Stimulated activated CD4-positive, alpha-beta T cell treated with anti-CD3 and anti-CD28 coated beads, Interleukin-1b, Interleukin-23, amount 100 ng/mL, for 1 hour (primary cell): ENCODE data around the gene ATP7B.

ENCODE experiments used
- DNase-seq, 2 donors: peaks; one replicate each; pipeline ENCODE4 v3.0.0-alpha.2; 2020; ENCODE audit warnings: low read depth in 2 of 2

ATP7B gene

DNA sequence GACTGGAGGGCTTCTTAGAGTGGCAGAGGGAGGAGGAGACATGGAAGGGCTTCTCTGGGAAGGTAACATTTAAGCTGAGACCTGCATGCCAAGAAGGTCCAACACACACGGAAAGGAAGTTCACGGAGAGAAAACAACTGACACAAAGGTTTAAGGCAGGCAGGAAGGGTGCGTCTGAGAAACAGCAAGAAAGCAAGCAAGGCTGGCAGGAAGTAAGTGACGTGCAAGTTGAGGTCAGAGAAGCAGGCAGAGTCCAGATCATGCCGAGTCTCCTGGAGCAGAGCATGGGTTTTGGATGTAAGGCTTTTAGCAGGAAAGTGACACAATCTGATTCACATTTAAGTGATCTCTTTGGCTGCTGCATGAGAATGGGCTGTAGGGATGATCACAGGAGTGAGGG, 60.5 kb downstream of the ATP7B start:
- DNase-seq: no peak

DNA sequence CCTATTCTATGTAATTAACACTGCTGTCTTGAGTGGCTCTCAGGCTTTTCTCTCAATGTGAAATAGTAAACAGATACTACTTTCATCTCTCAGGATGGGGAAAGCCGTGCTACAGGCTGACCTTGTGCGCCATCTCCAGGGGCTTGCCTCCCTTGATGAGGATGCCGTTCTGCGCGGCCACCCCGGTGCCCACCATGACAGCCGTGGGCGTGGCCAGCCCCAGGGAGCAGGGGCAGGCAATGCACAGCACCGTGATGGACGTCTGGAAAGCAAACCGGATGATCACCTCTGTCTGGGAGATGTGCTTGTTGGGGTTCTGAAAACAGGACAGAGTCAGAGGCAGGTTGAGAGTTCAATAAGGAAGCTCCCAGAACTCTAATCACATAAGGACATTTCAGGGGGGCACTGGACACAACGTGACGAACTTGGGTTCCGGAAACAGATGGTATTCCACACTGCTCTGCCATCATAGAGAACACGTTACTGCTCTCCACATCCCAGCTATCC, 65.0 kb downstream of the ATP7B start:
- no peak for DNase-seq

DNA sequence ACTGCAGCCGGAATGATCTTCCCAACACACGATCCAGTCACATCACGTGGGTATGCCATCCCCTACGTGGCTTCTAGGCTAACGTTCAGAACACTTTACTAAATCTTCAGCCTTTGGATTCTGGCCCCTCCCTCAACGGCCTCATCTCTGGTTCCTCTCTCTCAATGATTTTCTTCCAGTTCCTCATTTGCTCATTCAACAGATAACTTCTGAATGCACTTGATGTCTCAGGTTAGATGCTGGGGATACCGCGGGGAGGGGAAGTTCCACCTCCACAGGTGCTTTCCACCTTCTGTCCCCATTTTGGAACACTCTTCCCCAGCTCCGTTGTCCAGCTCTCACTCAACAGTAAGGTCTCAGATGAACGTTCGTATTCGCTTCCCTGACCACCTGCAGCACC, 66.1 kb downstream of the ATP7B start:
- no peak for DNase-seq

DNA sequence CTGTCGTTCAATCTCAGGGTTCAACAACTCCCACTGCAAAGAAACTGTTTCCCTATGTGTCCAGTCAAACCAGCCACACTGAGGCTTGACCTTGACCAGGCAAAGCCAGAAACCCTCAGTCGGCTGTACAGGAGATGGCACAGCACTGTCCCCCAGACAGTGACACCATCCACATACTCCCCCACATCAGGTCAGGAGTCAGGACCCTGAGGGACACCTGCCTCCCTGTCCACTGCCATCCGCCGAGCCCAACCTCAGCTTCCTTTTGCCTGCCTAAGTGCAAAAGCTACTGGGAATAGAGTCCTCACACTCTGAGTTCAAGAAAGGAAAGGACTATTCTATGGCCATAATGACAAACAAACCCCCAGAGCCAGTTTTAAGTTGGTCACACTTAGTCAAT, 66.8 kb downstream of the ATP7B start:
- DNase-seq: no peak

DNA sequence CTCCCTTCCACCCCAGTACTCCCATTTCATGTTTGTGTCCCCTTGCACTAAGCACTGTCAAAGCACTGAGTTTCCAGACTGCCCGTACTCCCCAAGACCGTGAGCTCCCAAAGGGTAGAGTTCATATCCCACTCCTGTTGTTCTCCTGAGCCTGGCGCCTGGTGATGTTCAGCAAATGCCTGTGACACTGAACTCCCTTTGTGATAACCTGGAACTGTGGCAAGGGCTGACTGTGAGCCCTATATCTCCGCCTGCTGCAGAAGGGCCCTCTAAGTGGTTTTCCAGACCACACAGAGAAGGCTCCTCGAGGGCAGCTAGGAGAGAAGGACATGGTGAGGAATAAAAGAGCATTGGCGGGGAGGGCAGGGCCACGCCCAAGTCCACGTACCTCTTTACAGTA, 67.5 kb downstream of the ATP7B start:
- DNase-seq: no peak

DNA sequence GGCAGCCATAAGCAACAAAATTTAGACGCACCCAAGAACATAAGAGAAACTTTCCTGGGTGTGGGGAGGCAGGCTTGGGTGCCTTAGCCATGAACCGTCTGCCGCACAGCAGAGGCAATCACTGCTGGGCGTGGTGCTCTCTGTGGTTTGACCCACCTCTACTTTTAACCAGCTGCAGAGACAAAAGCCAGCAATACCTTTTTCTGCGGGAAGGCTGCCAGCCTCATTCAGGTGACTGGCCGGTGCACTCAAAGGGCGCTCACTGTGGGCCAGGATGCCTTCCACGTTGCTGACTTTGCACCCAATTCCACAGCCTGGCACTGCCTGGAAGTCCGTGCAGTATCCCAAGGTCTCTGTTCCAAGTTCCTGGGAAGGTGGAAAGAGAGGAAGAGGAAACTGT, 69.1 kb downstream of the ATP7B start:
- no peak for DNase-seq

DNA sequence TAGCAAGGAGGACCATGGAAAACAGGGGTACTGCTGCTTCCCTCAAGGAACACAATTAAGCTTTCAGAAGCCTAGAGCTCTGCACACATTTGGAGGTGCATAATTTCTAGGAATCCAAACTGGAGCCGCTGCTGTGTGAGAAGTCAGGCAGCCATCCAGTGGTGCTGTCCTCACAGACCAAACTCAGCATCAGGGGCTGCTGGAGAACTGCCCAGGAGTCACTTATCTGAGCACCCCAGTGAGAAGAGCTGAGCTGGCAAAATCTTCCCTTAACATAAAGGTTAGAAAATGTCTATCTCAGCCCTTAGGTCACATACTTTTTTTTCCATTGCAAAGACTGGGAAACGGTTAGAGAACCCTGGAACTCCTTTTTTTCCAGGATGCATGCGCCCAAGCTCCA, 72.8 kb downstream of the ATP7B start:
- no peak for DNase-seq

DNA sequence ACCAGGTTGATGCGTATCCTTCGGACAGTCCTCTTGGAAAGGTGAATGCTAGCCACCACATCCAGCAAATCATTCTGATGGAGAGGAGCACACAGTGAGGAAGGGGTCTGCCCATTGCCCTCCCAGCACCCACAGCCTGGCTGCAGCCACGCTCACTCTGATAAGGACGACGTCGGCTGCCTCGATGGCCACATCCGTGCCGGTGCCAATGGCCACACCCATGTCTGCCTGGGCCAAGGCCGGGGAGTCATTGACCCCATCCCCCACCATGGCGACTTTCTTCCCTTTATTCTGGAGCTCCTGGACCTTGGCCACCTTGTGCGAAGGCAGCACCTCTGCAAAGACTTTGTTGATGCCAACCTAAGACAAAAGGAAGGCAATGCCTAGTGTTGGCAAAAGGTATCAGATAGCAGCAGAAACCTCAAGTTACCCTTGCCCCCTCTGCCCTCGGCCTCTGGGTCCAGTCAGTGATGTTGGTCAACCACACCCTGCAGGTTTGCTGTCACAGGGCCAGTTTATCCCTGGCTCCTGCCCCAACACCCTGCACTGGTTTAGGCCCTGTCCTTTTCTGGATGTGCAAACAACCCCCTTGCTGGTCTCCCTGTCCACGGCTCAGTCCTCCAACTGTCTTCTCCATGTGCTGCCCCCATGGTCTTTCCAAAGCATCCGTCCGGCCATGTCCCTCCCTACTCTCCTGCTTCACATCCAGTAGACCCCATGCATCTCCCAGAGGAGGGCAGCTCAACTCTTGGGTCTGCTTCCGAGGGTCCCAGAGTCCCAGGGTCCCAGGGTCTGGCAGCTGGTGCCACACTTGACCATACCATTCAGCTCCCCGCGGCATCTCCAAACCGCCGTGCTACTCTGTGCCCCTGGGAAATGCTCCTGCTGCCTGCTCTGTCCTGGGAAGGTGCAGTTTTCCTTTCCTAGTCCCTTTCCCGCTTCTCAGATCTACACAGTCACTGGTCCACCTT, 73.6 kb downstream of the ATP7B start:
- no peak for DNase-seq

DNA sequence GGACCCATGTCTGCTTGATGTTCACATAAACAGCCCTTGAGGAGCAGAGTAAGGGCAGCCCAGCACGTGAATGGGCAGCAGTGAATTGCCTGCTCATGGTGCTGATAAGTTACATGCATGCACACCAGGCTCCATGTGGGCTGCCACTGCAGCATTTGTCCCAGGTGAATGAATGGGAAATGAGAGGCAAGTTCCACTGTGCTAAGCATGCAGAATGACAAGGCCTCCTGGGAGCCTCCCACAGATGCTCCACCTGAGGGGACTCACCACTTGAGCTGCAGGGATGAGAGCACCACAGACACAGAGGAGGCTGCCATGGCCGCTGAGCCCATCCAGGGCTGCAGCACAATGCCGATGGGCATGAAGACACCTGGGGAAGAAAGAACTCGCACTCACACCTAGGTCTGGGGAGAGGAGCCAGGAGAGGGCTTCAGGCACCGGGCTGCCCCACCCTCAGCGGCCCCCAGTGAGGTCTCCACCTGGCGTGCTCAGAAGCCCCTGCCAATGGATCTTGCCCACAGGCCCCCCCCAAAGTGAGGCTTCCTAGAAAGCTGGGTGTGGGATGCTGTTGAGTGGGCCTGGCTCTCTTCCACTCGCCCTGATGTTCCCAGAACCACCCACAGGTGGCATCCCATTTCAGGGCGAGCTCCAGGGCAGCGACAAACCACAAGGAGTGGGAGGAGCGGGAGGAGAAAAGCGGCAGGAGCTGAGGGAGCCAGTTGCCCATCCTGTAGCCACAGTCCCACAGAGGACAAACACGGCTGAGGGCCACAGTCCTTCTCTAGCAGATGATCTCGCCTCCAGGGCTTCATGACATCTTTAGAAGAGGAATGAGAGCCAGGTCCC, 75.7 kb downstream of the ATP7B start:
- DNase-seq: no peak

DNA sequence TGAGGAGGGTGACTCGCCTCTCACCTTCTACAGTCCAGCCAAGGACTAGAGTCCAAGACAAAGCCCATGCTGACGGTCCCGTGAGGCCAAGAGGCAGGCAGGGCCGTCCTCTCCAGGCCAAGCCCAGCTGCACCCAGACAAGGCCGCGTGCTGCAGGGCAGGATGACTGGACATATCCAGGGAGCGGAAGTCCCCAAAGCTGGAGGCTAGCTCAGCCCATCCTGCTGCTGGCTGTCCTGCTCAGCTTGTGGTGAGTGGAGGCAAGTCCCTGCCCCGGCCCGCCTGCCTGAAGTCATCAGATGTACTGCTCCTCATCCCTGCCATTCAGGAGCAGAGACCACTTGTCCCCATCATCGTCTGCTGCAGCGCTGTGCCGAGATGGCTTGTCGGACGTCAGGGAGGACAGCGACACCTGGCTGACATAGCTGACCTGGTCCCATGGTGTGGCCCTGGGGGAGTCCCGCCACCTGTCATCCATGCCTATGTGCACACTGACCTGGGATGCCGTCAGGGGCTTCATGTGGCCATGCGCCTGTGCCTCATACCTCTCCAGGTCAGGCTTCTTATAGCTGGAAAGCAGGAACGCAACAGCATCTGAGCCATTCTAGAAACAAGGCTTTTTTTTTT, 76.7 kb downstream of the ATP7B start:
- DNase-seq: no peak

DNA sequence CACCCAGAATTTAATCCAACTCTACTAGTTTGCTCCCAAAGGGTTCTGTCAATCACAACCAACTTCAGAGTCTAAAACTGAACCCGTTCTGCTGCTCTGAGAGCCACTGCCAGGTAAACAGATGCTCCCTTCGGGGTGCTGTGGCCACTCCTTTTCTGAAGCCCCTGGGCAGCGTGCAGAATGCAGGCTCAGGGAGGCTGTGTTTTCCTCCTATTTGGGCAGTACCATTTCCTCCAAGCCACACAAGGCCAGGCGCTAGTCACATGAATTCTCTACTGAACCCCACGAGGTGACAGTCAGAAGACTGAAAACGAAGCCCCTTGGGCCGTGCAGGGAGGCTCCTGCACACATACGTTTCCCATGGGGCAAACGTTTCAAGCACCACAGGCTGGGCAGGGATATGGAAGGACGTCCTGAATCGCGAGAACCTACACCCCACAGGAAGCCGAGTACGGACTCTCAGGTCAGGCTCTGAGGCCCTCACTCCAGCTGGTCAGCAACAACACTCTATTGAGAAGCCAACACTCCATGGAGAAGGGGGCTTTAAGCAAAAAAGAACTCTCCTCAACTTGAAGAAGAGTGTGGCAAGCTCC, 77.7 kb downstream of the ATP7B start:
- DNase-seq: no peak

DNA sequence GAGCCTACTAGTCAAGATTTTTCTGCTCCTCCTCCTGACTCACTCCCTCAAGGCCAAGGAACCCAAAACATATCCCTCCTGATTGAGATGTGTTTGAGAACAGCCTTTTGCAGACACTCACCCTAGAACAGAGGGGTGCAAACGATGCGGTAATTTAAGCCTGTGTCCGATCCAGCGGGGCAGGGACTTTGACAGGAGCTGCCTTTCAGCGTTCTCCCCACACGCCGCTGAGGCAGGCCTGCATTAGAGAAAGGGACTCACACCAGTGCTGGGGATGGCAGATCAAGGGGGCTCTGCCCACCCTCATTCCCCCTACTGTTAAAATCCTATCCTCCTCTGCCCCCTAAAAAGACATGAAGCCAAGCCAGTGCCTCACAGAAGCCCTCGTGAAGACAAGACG, 79.0 kb downstream of the ATP7B start:
- no peak for DNase-seq

DNA sequence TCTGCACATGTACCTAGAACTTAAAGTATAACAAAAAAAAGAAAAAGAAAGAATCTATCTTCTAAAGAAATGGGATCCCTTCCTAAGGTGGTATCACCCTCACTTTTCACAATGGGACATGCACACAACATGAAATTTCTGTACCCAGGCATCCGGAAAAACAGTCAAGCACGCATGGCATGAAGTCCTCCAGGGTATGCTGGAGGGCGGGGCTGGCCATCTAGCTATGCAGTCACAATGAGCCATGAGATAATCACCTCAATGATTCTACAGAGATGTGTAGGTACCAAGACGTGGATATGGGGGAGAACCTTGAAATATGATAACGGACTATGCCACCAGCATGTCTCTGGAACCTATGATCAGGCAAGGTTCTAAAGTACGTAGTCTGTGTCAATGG, 79.6 kb downstream of the ATP7B start:
- DNase-seq: no peak

DNA sequence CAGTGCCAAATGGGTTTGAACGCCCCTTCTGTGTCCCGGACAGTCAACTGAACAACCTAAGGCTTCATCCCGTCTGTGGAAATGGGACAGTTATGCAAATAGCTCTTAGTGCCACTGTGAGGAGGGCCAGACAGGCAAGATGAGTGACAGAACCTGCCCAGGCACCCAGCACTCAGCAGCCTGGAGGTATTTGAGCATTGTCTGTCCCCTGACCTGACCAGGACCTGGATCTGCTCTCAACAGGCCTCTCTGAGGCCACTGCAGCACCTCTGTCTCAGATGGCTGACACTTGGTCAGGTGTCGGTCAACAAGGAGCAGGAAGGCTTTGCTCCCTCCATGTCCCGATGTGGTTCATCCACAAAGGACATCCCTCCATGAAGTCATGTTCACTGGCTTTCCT, 81.6 kb downstream of the ATP7B start:
- DNase-seq: no peak

DNA sequence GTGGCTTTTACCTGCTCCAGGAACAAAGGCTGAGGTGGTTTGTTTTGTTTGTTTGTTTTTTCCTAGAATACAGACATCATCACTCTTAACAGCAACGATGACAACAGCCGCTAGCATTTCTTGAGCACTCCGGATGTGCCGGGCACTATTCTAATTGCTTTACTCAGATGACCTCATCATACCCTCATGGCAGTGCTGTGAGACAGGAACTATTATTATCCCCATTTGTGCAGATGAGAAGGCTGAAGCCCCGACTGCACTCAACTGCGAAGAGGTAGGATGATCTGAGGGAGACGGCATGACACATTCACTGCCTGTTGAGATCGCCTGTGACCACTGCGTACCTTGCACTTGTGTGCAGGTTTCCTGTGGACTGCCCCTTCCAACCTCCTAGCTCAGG, 83.0 kb downstream of the ATP7B start:
- no peak for DNase-seq

DNA sequence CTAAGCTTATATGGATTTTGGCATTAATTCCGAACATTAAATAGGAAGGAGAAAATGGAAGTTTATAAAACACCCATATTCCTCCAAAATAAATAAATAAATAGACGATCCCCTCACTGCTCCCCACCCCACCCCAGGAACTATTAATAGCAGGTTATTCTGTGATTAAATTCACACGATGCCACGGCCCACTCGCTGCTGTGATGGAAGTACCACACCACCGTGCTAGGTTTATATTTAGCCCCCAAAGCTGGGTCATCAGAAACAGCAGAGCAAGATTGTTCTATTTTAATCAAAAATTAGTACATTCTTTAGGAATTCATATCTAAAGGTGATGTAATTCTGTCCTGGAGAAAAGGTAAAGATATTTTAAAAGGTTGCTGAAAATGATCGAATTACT, 84.1 kb downstream of the ATP7B start:
- DNase-seq: no peak

DNA sequence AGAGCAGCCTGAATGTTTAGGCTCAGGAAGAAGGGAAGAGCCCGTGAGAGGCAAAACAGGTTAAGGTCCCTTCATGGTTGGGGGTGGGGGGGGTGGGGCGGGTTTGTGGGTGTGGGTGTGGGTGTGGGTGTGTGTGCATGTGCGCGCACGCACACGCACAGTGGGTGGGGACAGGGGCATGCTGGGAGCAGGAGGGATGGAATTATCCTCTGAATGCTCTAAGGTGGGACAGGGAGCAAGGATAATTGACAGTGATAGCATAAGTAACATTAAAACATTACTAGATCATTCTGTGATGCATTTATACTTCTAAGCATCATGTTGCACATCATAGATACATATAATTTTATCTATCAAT, 84.7 kb downstream of the ATP7B start:
- DNase-seq: no peak

DNA sequence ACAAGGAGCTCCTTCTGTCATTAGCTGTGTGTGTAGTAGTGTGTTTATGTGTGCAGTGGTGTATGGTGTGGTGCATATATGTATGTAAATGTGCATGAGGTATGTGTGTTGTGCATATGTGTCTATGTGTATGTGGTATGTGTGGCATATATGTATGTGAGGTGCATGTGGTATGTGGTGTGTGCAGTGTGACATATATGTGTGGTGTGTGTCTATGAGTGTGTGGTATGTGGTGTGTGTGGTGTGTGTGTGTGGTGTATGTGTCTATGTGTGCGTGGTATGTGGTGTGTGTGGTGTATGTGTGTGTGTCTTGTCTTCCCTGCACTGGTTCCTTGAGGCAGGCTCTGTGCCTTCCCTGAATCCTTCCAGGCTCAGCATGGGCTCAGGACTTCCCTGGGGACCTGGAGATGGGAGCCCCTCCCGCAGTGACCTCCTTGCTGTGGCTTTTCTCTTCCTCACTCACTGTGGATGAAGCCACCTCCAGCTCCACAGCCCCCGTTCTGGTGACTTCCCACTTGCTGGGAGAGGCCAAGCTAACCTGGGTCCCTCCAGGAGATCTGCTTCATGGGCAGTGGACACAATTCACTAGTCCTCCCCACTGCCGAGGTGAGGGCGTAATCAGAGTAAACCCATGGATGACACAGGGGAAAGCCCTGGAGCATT, 85.3 kb downstream of the ATP7B start:
- DNase-seq: no peak

DNA sequence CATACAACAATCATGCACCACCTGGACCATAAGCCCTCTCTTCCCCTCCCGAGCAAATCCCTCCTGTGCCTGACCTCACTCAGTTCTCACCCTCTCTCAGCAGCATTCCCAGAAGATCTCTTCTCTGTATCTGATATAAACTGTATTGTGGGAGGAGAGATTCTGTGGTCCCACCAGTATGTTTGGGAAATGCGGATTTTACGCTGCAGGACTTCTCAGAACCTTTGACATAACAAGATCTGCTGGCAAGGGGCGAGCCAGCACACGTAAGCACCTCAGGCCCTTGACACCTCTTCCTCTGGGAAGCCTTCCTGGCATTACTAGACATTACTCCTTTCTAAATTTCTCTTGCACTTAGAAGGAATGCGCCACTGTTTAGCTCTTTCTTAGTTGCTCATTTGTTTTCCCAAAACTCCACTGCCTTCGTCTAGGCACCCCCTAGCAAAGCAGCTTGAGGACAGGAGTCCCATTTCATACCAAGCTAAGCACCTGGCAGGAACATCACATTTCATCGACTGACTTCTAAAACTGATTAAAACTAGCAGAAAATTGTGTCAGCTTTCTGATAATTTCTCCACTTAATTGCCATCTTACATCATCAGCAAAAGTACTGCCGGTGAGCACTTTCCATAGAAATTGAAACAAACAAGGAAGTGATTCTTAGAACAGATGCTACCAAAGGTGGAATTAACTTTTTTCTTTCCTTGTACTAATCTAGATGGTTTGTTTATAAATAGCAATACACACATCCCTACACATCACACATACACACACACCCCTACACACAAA, 86.3 kb downstream of the ATP7B start:
- DNase-seq: no peak

DNA sequence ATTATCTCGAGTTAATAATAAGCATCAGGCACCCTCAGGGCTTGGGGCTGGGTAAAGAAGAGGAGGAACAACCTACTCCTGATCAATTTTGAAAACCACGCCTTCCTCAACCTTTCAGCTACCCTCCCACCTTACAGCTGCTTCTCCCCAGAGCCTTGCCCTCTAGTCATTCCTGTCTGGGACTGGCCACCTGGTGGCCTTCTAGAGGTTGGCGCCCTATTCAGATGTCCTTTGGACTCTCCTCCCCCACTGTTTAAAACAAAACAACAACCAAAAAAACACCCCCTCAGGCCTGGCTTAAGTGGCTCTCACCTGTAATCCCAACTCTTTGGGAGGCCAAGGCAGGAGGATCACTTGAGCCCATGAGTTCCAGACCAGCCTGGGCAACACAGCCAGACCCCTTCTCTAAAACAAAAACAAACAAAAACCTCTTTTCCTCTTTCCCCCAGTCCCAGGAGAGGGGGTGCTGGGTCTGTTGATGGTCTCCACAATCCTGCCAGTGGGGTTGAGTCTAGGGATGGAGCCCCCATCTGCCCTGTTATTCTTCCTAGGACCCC, 87.2 kb downstream of the ATP7B start:
- DNase-seq: no peak
